ENCODE measurements around the gene MARCHF10.

GRCh38 chr17:62662855-62663254 lies 145.3 kb downstream of the MARCHF10 start:
- no peak for TF ChIP-seq CTCF (conservative IDR thresholded peaks at IDR 0.05; ENCODE audit: low read length)
- TF ChIP-seq EZH2phosphoT487 (IDR thresholded peaks at IDR 0.05; ENCODE audit: borderline replicate concordance) = no peak

Measured in Loucy (cell line).